ENCODE results near the gene IL17RA. TPM values are rescaled to one million over a fixed set of nuclear protein-coding genes. Genes with fewer than 3 reads are reported as not detected.

The IL17RA gene
- polyA plus RNA-seq, 3 donors, result 4.2 to 6.9 (median 6.1) TPM

DNA sequence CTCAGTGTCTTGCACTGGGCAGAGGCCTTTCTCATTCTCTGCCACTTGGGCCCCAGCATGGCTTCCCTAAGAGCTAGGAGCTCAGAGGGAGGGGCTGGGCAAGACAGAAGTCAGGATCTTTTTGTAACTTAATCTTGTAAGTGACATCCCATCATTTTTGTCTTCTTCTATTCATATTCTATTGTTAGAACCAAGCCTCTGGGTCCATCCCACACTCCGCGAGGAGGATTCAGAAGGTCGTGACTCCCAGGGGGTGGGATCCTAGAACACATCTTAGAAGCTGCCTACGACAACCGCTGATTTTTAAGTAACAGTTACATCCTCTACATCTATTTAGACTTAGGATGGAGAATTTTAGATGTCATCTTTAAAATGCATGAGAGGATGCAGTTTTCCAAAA lies 1.5 kb upstream of the IL17RA start:
- no peak for DNase-seq

DNA sequence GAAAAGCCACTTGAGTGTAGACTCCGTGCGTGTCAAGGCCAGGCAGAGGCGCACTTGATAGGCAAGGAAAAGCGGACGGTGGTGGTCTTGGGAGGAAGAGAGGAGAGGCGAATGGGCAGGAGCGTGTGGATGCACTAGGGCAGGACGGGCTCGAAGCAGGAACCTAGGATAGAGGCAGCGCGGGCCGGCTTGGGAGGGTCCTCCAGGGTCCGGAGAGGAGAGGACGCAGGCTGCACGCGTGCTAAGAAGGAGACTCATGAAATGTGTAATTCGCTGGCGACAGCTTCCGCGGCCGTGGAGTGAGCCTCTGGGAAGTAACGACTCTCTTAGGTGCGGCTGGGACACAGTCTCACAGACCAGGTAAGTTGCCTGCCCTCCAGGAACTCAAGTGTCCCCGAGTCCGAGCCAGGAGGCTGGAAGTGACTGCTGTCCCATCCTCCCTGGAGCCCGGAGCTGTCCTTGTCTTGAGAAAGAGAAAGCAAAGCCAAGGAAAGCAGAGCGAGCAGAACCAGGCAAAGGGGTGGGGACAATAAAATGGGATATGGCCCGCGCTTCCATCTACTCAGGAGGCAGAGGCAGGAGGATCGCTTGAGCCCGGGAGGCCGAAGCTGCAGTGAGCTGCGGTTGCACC lies 874 bp upstream of the IL17RA start:
- DNase-seq, result no peak

DNA sequence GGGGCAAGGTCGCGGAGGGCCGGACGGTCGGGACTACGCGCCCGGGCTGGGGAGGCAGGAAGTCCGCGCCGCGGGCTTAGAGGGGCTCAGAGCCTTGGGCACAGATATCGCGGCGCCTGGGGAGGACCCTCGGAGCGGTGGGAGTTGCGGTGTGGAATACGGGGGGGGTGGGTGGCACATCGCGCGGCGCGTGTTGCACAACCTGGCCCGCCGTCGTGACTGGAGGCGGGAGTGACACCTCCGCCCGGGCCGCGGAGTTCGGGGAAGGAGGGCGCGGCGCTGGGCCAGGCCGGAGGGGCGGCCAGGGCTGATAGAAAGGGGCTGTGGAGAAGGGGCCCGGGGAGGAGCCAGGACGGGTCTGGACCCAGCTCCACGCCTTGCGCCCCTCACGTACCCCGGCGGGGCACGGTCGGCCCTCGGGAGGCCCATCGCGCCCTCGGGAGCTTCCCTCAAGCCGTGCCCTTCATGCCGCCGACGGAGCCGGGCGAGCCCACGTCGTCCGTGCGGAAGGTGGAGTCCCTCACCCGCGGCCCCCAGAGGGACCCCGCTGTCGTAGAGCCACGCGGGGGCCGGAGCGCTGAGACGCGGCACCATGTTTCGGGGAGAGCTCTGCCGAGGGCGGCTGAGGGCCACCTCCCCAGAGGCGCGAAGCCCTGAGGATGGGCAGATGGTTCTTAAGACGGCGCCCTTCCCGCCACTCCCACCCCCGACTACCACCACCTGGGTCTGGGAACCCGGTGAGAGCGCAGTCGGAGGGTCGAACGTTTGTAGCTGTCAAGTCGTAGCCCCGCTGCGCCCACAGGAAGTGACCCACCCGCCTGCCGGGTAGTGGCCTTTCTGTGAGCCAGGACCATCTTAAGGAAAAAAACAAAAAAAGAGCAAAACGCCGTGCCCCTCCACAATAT lies 729 bp downstream of the IL17RA start:
- DNase-seq, result no peak

DNA sequence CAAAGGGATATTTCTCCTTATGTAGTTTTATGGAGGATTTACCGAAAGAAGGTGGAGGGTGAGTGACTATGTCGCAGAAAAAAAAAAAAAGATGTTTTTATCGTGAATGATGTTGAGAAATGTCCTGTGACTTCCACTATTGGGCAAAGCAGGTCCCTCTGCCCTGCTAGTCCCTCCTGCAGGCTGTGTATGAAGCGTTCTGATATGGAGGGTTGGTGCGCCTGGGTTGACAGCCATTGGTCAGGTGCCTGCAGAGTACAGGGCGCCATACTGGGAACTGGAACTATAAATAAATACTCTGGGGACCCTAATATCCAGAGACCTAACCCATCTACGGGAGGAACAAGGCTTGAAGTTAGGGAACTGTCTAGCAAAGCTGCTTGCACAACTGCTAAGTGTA lies 1.5 kb downstream of the IL17RA start:
- DNase-seq, result no peak

DNA sequence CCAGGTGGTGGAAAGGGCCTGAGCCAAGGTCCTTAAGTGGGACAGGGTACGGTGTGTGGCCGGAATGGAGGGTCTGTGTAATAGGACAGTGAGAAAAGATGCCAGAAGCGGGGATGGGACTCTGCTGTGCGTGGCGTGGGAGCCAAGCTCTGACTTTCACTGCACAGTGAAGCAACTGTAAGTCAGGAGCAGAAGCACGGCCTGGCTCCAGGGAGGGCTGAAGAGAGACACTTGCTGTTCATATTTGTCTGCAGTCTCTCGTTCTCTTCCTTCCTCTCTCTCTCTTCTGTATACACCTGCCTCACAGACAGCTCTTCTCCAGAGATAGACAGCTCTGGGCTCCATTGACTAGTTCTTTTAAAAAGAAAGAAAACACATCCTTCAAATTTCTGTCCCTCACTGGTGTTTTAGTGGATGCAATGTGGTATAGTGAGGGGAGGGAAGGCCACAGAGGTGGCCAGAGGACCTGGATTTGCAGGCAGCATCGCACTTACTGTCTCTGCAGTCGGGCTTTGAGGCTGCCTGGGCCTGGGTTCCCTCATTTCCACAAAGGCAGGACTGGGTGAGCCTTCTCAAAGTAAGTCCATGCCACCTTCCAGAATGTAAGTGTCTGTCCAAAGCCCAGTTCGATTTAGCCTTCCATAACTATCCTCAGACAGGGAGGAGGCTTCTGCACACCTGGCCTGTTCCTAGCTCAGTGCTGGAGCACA lies 2.1 kb downstream of the IL17RA start:
- DNase-seq, result no peak

DNA sequence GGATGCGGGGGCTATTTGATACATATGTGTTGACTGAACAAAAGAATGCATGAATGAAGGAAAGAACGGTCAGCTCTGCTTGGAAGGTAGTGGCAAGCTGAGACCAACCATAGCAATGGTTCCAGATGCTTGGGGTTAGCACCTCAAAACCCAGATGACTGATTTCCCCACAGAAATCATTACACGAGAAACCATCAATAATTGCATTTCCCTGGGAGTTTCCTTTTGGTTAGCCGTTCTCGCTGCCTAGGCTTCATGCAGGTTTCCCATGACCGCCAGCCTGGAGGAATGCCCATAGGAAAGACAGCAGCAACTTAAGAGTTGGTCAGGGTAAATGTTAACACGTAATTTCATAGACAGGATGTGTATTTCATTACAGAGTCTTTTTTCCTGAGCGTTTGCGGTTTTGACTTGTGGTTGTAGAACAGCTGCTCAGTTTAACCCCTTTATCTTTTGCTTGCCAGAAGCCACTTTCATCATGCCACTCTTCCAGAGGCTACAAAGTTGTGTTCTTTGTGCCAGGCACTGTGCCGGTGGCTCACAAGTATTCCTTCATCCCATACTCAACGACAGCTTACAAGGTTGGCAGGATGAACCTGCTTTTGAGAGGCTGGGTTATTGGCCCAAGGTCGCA lies 2.8 kb downstream of the IL17RA start:
- no peak for DNase-seq

DNA sequence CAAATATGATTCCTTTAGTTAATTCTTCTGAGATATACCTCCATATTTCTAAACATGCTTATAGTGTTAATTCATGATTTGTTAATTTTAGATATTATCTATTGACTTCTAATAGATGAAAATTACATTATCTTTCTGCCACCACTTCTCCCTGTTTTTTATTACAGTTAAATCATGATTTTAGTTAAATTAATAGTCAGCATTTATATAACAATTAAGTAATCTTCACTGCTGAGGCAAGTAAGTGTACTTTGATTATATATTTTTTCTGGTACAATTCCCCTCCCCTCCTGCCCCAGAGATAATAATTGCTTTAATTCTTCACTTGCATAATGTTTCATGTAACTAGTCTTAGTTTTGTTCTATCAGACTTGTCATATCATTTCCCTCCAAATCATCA lies 5.8 kb downstream of the IL17RA start:
- no peak for DNase-seq

DNA sequence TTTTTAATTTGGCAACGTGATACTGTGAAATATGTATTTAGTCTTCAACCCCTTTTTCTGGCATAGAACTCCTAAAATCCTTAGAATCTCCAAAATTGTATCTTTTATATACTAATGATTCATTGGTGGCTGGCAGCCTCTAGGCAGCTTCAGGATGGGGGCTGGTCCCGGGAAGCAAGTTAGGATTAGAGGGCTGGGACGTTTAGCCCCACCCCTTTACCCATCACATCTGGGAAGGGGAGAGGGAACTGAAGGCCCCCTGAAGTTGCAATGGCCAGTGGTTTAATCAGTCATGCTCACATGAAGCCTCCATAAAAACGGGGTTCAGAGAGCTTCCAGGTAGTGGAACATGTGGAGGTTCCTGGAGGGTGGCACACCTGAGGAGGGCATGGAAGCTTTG lies 7.1 kb downstream of the IL17RA start:
- DNase-seq, result no peak

DNA sequence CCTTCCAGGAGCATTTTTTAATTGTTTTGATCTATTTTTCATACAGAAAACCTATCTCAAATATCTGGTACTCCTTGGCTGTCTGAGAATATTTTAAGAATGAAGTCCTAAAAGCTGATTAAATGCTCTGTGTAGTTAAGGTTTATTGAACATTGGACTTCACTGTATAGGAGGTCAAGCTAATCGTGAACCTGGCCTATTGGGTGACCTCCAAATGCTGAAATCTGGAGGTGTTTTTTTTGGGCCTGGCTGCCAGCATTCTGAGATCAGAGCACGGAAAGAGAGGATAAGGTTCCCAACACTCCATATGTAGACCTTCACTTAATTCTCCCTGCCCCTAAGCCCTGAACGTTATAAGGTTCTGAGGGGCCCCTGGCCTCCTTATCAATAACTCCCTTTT lies 8.3 kb downstream of the IL17RA start:
- no peak for DNase-seq

DNA sequence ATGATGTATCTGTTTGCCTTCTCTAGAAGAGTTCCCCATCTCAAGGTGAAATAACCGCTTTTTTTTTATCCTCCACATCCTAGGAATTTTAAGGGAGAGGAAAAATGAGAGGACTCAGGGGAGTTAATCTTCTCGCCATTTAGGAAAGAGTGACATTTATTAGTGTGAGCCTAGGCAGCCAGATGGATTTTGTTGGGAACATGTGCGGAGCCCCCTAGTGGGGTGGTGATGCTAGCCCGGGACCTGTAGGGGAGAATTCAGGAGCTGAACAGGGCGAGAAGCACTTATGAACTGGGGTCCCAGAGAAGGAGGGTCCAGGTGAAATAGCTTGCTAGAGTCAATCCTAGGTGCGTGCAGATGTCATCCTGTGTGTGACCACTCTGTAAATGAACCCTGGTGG lies 10.7 kb downstream of the IL17RA start:
- no peak for DNase-seq

DNA sequence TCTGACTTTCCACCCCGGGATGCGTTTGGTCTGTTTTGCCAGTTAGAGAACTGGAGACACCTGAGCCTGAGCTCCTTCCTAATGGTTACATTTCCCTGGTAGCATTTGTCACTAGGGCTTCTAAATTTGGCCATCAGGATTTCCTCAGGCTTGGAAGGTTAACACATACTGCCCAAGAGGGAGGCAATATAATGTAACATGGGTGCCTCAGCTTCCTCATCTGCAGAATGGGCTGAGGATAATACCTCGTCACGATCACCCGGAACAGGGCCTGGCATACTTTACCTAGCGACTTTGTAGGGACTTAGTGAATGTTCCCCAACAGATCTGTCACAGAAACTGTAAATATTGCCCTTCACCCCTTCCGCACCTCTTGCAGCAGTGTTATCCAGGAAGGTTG lies 11.3 kb downstream of the IL17RA start:
- DNase-seq, result no peak

DNA sequence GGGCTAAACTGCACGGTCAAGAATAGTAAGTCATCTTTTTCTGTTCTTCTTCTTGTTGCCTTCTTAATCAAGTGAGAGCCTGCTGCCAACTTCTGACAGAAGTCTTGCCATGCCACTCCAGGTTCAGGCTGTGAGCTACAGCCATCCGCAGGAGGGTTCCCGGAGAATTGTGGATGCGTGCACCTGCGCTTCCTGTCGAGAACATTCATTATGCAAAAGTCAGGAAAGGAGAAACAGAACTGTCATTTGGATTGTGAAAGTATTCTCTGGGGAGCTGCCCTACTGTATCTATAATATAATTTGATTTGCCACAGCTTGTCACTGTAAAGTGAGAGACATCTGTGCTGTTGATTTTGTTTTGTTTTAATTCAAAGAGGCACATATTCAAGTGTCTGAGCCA lies 12.3 kb downstream of the IL17RA start:
- DNase-seq, result no peak

DNA sequence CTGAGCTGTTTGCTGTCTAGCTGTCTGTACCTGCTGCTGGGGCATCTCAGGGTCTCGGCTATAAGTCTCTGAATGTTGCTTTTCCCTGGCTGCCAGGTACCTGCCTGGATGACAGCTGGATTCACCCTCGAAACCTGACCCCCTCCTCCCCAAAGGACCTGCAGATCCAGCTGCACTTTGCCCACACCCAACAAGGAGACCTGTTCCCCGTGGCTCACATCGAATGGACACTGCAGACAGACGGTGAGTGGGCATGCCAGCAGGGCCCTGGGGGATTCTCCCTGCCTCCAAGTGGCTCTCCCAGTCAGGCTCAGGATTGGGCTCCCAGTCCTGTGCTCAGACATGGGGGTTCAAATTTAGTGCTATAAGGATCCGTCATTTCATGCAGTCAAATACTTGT lies 12.9 kb downstream of the IL17RA start:
- no peak for DNase-seq

DNA sequence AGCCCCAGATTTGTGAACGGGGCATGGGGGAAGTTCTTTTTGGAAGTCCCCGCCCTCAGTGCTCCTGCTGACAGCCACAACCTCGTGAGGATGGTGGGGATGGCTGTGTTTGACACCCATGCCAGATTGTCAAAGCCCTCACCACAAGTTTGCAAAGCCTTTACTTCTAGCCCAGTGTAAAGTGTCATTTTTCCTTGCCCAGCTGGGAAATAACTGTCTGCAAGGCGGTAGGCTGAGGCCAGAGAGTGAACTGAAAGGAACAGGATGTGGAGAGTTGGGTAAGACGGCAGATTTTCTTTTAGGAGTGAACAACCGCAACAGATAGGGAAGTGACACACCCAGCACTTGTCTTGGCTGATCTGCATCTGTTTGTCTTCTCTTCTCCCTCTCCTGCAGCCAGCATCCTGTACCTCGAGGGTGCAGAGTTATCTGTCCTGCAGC lies 13.6 kb downstream of the IL17RA start:
- no peak for DNase-seq

DNA sequence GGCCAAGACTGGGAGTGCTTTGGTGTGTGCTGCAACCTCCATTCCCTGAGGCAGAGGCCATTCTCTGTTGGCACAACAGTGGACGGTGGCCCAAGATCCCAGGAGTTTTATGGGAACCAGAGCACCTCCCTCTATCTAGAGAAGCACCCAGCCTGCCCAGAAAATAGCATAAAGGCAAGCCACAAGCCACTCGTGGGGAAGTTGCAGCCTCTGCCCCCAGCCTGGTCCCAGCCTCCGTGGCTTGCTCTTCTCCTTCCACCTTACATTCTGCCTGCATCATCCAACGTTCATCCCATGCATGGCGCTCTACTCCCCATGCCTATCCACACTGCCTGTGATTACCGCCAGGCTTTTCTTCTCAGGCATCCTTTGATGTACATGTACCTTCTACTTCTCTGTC lies 15.8 kb downstream of the IL17RA start:
- no peak for DNase-seq

DNA sequence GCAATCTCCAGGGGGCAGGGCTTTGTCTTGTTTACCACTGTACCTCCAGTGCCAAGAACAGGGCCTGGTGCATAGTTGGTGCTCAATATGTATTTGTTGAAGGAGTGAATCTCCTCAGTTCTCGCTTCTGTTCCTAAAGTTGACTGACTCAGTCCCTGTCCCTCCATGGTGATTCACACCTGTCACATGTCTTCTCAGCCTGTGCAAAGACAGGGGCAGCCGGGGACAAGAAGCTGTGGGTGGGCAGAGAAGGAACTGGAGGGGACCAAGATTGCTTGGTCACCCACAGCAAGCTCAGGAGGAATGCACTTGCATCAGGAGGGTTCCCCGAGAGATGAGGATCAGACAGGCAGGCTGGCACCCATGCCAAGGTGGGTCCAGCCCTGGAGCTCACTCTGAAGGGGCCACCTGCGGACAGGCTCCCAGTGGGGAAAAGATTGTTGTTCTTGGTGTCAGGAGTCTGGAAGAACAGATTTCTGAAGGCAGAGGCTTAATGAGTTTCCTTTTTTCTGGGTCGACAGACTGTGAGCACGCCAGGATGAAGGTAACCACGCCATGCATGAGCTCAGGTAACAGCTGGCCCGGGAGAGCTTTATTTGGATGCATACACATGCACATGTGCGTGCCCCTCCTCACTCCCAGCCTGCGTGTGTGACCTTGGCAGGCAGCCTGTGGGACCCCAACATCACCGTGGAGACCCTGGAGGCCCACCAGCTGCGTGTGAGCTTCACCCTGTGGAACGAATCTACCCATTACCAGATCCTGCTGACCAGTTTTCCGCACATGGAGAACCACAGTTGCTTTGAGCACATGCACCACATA lies 16.9 kb downstream of the IL17RA start:
- no peak for DNase-seq

DNA sequence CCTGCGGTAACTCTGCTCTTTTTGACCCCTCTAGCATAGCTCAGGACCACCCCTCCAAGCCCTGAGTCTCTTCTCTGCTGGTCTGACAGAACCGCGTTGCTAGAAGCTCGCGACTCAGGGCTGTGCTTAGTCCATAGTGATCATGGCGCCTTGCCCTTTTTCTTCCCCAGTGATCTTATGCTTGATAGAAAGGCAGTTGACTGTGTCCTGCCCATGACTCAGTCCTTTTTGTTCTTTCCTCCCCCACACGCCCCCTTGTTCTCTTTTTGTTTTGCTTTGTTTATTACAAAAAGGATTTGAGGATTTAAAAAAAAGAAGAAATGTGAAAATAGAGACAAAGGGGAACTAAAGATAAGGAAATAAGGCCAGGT lies 17.5 kb downstream of the IL17RA start:
- no peak for DNase-seq

DNA sequence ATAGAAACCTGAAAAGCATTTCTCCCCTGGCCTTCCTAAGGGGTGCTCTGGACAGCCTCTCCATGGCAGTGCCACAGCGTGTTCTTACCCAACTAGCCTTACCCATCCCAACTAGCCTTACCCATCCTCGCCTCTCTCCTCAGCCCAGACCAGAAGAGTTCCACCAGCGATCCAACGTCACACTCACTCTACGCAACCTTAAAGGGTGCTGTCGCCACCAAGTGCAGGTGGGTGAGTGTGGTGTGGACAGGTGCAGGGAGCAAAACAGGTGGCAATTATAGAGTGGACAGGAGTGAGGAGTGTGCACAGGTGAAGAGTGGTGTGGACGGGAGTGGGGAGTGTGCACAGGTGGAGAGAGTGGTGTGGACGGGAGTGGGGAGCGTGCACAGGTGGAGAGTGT lies 18.6 kb downstream of the IL17RA start:
- no peak for DNase-seq

DNA sequence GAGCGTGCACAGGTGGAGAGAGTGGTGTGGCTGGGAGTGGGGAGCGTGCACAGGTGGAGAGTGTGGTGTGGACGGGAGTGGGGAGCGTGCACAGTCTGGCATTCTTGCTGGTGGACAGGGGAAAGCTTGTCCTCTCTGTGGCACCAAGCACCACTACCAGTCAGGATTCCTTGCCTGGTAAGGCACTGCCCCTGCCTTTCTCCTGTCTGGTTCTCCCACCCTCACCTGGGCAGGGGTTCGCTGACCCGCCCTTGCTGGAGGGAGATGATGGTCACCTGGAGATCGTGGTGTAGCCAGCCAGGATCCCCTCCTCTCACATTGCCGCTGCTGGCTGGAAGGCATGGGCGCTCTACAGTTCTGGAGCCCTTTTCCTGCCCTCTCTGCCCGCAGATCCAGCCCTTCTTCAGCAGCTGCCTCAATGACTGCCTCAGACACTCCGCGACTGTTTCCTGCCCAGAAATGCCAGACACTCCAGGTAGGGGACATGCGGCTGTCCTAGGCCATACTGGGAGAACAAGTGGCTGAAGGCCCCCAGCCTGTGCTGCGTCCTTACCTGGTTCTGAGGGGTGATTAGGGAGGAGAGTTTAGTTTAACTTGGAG lies 19.6 kb downstream of the IL17RA start:
- no peak for DNase-seq

DNA sequence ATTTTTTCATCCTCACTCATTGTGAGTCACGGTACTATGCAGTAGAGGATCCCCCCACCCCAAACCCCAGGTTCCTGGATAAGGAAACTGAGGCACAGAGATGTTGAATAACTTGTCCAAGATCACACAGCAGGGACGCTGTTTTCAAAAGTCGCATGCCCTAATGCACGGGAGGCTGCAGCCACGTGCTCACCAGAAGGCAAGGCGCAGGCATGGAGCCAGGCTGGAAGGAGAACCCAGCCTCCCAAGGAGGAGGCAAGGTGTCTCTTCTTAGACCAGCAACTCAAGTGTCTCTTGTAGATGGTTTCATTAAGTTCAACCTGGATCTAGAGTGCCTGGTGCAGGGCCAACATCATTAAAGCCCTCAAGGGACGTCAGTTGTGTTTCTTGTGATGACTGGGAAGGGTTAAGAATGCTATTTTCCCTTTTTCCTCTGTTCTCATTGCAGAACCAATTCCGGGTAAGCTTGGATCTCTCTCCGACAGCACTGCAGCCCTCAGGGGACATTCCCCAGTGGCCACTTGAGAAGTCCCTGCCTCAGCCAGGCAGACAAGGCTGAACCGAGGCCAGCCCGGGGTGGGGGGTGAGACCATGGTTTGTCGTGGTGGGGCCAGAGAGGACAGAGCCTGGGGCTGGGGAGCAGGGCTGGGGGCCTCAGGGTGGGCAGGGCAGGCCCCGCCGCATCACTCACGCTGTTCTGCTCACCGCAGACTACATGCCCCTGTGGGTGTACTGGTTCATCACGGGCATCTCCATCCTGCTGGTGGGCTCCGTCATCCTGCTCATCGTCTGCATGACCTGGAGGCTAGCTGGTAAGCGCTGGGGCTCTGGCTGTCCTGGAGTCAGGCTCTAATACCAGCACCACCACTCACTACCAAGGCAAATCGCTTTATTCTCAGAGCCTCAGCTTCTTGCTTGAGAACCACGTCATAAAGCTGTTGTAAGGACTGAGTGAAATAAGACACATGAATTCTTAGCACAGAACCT lies 20.6 kb downstream of the IL17RA start:
- no peak for DNase-seq

All from renal pelvis (tissue), 4 donors.